Smooth muscle cell (in vitro differentiated cells): Measurements from ENCODE around the gene NAB2. TPM values are rescaled to one million over a fixed set of nuclear protein-coding genes. Genes with fewer than 3 reads are reported as not detected.

Source experiments
- DNase-seq: peaks from one replicate; lab custom pipeline; 2025; ENCODE audit not compliant: unreplicated experiment; lab: John Stamatoyannopoulos, UW
- H2AFZ ChIP-seq: fragments of 200-600 bp; sonication (generic); 2 replicates; pipeline ENCODE4 v1.6.0; 2016; ENCODE audit warnings: antibody characterized with exemption, low read depth, mild to moderate bottlenecking
- H3F3A ChIP-seq: fragments of 200-600 bp; sonication (generic); 2 replicates; pipeline ENCODE4 v1.6.0; 2017; ENCODE audit warnings: antibody characterized with exemption, low read depth
- H3K27ac ChIP-seq: fragments of 200-600 bp; sonication (generic); 2 replicates; pipeline ENCODE4 v1.5.1; 2016; ENCODE audit warnings: low read depth, mild to moderate bottlenecking
- H3K27me3 ChIP-seq: fragments of 200-600 bp; sonication (generic); 2 replicates; pipeline ENCODE4 v1.6.1; 2016; ENCODE audit warnings: low read depth, mild to moderate bottlenecking
- H3K36me3 ChIP-seq: fragments of 200-600 bp; sonication (generic); 2 replicates; pipeline ENCODE4 v1.5.1; 2016; ENCODE audit warnings: low read depth
- H3K4me1 ChIP-seq: fragments of 200-600 bp; sonication (generic); 2 replicates; pipeline ENCODE4 v1.5.1; 2016; ENCODE audit warnings: low read depth
- H3K4me2 ChIP-seq: fragments of 200-600 bp; sonication (generic); 2 replicates; pipeline ENCODE4 v1.6.0; 2016; ENCODE audit warnings: mild to moderate bottlenecking
- H3K4me3 ChIP-seq: fragments of 200-600 bp; sonication (generic); 2 replicates; pipeline ENCODE4 v1.5.1; 2016; ENCODE audit warnings: mild to moderate bottlenecking
- H3K79me2 ChIP-seq: fragments of 200-600 bp; sonication (generic); 2 replicates; pipeline ENCODE4 v1.6.0; 2016; ENCODE audit warnings: low read depth, mild to moderate bottlenecking
- H3K9ac ChIP-seq: fragments of 200-600 bp; sonication (generic); 2 replicates; pipeline ENCODE4 v1.6.0; 2016; ENCODE audit warnings: low read depth
- H3K9me3 ChIP-seq: fragments of 200-600 bp; sonication (generic); replicated peaks from 2 replicates; pipeline ENCODE4 v1.5.1; 2016; ENCODE audit warnings: low read depth
- H4K20me1 ChIP-seq: fragments of 200-600 bp; sonication (generic); 2 replicates; pipeline ENCODE4 v1.6.0; 2016; ENCODE audit warnings: low read depth
- WGBS: methylation state at CpG from one replicate; pipeline ENCODE4 v1.1.7; 2016; ENCODE audit warnings: low lambda C conversion rate; 5-methylcytosine and 5-hydroxymethylcytosine counted together
- polyA plus RNA-seq: library from polyadenylated mRNA; unstranded; fragments of >200 nt; fragmentation: Nextera tagmentation; extraction: Ambion mirVana; gene quantifications from 2 replicates; pipeline ENCODE4 v1.2.1, GENCODE V29; 2016
- total RNA-seq: library from RNA; depleted of rRNA; stranded (reverse); fragments of >200 nt; gene quantifications from 2 replicates; pipeline ENCODE4 v1.2.3, GENCODE V29; 2014
- TF ChIP-seq, protein P1 (sequence below): fragments of 200-600 bp; sonication (generic); IDR thresholded peaks from 2 replicates; pipeline ENCODE4 v1.5.1; 2017; ENCODE audit warnings: borderline replicate concordance, mild to moderate bottlenecking, antibody characterized with exemption; ENCODE audit not compliant: insufficient read depth, poor library complexity, severe bottlenecking

NAB2 gene
- total and polyA plus RNA-seq, 2 experiments from 2014 or later: 39.7 to 58.3 TPM

DNA sequence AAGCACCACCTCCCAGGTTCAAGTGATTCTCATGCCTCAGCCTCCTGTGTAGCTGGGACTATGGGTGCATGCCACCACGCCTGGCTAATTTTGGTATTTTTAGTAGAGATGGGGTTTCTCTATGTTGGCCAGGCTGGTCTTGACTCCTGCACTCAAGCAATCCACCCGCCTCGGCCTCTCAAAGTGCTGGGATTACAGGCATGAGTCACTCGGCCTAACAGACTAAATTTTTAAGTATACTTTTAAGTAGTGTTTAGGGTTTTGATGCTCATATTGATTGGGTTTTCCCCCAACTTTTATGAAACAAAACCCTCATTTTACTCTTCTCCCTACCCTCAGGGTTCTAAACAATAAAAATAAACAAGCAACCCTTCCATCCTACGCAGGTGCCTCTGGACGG is 44.4 kb upstream of the NAB2 start:
- Histone ChIP-seq H2AFZ (no peak overlapping the region), H3K27me3 (peaks cover 13% of the 10 kb centered on the region), H4K20me1 (no peaks in the 10 kb centered on the region), H3K4me3 (no peak overlapping the region), H3K79me2 (no peaks in the 10 kb centered on the region), H3K27ac (peak overlapping the region; percentile 61), H3K9ac (no peak overlapping the region), H3F3A (peaks cover 6% of the 10 kb centered on the region), H3K9me3 (no peaks in the 10 kb centered on the region), H3K36me3 (no peaks in the 10 kb centered on the region), H3K4me1 (no peaks in the 10 kb centered on the region), H3K4me2 (peak overlapping the region; percentile 28)
- 45% methylated on average over 6 of the region's 6 CpGs for WGBS
- DNase-seq: no peak
- TF ChIP-seq, protein P1, sequence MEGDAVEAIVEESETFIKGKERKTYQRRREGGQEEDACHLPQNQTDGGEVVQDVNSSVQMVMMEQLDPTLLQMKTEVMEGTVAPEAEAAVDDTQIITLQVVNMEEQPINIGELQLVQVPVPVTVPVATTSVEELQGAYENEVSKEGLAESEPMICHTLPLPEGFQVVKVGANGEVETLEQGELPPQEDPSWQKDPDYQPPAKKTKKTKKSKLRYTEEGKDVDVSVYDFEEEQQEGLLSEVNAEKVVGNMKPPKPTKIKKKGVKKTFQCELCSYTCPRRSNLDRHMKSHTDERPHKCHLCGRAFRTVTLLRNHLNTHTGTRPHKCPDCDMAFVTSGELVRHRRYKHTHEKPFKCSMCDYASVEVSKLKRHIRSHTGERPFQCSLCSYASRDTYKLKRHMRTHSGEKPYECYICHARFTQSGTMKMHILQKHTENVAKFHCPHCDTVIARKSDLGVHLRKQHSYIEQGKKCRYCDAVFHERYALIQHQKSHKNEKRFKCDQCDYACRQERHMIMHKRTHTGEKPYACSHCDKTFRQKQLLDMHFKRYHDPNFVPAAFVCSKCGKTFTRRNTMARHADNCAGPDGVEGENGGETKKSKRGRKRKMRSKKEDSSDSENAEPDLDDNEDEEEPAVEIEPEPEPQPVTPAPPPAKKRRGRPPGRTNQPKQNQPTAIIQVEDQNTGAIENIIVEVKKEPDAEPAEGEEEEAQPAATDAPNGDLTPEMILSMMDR: no peak

DNA sequence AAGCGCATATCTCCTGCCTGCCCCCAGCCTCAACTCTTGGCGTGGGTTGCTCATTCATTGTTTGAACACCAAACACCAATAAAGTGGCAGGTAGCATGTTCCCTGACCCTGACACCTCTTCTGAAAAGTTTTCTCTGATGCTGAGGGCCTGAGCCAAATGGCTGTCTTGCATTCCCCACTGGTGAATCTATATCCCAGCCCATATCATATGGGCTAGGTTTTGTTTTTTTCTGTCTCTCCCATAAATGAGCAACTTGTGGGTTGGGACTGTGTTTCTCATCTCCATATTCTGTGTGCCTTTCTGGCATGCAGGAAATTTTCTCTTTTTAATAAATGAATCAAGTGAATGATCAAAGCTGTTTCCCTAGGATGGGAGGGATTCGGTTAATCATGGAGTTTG is 44.0 kb upstream of the NAB2 start:
- 89% methylated on average over 3 of the region's 3 CpGs for WGBS

DNA sequence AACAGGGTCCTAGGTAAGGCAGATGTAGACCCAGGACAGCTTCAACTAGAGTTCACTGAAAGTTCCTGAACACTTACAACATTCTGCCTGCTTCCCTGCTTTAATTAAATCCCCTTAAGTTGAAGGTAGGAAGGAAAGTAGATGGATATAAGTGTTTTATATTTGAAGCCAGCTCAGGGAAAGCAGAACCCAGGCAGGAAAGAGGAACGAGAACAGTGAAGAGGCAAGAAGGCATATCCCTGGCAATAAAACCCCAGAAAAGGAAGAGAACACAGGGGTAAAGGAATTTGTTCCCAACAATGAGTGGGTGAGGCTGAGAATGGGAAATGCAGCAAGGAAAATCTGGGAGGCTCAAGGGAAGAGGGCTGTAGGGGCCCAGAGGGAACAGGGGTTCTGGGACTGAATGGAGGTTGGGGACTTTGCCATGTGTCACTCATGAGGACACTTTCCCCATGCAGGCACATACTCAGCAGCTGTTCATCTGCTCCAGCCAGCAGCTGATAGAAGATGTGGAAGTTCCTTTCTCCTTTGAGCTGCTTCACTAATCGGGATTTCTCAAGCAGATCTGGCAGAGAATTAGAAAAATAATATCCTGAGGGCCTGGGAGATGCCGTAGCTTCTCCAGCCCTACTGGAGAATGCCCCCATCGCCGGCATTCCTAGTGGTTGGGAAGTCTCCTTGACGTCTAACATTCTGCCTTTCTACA is 42.7 kb upstream of the NAB2 start:
- Histone ChIP-seq H3K4me3 (no peak overlapping the region), H3K4me2 (no peak overlapping the region), H2AFZ (no peak overlapping the region), H3K36me3 (no peaks in the 10 kb centered on the region), H3K4me1 (no peaks in the 10 kb centered on the region), H4K20me1 (no peaks in the 10 kb centered on the region), H3K9ac (no peak overlapping the region), H3K27ac (no peak overlapping the region), H3F3A (peaks cover 6% of the 10 kb centered on the region), H3K79me2 (no peaks in the 10 kb centered on the region), H3K9me3 (no peaks in the 10 kb centered on the region), H3K27me3 (peaks cover 11% of the 10 kb centered on the region)
- TF ChIP-seq, protein P1: no peak
- 72% methylated on average over 6 of the region's 6 CpGs for WGBS
- DNase-seq: no peak

More for the DNA sequence above, 44.0 kb upstream of the NAB2 start:
- Histone ChIP-seq H3K4me1 (no peaks in the 10 kb centered on the region), H3K36me3 (no peaks in the 10 kb centered on the region), H3K27me3 (peaks cover 13% of the 10 kb centered on the region), H3F3A (peaks cover 6% of the 10 kb centered on the region), H2AFZ (no peak overlapping the region), H3K9me3 (no peaks in the 10 kb centered on the region), H3K4me2 (peak overlapping the region; percentile 28), H3K9ac (no peak overlapping the region), H3K27ac (peak overlapping the region; percentile 61), H3K4me3 (no peak overlapping the region), H4K20me1 (no peaks in the 10 kb centered on the region), H3K79me2 (no peaks in the 10 kb centered on the region)
- TF ChIP-seq, protein P1: no peak
- DNase-seq: no peak
